Skeletal muscle satellite cell (primary cell): Measurements from ENCODE around the gene CLK3.
"Not testable (repeated sequence)": the region's sequence is repeated elsewhere in the genome, so short reads cannot be mapped to it uniquely, and the experiment has no call there.

Experiments used
- H3K27me3 ChIP-seq: 2 replicates; pipeline ENCODE4 v1.7.0; 2013; ENCODE audit warnings: low read length; ENCODE audit not compliant: control insufficient read depth, insufficient read depth
- H3K36me3 ChIP-seq: 2 replicates; pipeline ENCODE4 v1.7.0; 2013; ENCODE audit warnings: mild to moderate bottlenecking, control low read depth, low read length; ENCODE audit not compliant: insufficient read depth
- H3K4me1 ChIP-seq: 2 replicates; pipeline ENCODE4 v1.7.0; 2013; ENCODE audit warnings: low read length; ENCODE audit not compliant: control insufficient read depth, insufficient read depth
- H3K4me2 ChIP-seq: 2 replicates; pipeline ENCODE4 v1.7.0; 2013; ENCODE audit warnings: mild to moderate bottlenecking, low read length
- H3K4me3 ChIP-seq: 2 replicates; pipeline ENCODE4 v1.7.0; 2013; ENCODE audit warnings: low read length
- H3K9ac ChIP-seq: 2 replicates; pipeline ENCODE4 v1.7.0; 2013; ENCODE audit warnings: mild to moderate bottlenecking, low read depth, low read length, moderate library complexity
- H3K9me3 ChIP-seq: replicated peaks from 2 replicates; pipeline ENCODE4 v1.7.0; 2013; ENCODE audit warnings: mild to moderate bottlenecking, control low read depth, low read length

Gene CLK3

GRCh38 chr15:74585857-74586256, 29.8 kb upstream of the CLK3 start:
- Histone ChIP-seq H3K9me3 (no peaks in the 10 kb centered on the region), H3K9ac (no peak overlapping the region), H3K4me2 (no peak overlapping the region), H3K4me3 (no peak overlapping the region), H3K36me3 (peaks cover 4% of the 10 kb centered on the region), H3K4me1 (peaks cover 10% of the 10 kb centered on the region), H3K27me3 (no peaks in the 10 kb centered on the region)

GRCh38 chr15:74589826-74590225, 25.8 kb upstream of the CLK3 start:
- Histone ChIP-seq H3K4me3 (no peak overlapping the region), H3K9me3 (no peaks in the 10 kb centered on the region), H3K36me3 (peaks cover 4% of the 10 kb centered on the region), H3K4me1 (peaks cover 10% of the 10 kb centered on the region), H3K27me3 (no peaks in the 10 kb centered on the region), H3K9ac (no peak overlapping the region), H3K4me2 (no peak overlapping the region)

DNA sequence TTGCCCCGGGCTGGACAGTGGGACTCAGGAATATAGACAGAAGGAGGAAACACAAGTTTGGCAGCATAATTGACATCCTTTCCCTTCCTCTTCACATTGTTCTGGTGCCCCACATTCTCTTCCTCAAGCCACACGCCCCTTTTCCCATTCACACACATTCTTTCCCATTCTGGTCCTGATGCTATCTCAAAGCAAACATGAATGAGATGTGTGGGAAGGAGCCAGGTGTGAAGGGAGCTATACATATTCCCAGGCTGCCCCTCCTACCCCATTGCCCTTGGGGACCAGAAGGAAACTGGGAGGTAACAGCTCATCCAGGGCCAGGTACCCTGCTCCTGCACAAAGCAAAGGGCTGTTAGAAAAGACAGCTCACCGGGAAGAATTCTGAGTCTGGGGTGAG, 23.4 kb upstream of the CLK3 start:
- Histone ChIP-seq H3K36me3 (peaks cover 4% of the 10 kb centered on the region), H3K27me3 (no peaks in the 10 kb centered on the region), H3K9ac (no peak overlapping the region)

DNA sequence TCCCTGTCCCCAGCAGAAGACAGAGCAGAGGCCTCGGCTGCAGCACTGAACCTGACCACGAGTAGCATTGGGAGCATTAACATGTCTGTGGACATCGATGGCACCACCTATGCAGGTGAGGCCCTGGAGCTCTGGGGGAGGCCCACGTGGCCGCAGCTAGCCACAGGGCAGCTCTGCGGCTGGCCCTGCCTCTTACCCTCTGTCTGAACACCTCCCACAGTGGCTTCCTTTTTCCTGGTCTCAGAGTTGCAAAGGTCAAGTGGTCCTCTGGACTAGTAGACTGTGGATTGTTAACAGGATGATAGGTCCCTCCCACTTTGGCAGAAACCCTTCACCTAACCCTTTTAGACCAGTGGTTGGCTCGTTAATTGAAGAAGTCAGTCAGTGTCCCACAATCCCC, 22.5 kb upstream of the CLK3 start:
- H3K9me3 ChIP-seq: no peaks in the 10 kb centered on the region
- H3K36me3 ChIP-seq: peaks cover 4% of the 10 kb centered on the region
- H3K9ac ChIP-seq: no peak overlapping the region
- no peaks in the 10 kb centered on the region for H3K27me3 ChIP-seq
- H3K4me3 ChIP-seq: no peak overlapping the region
- peaks cover 13% of the 10 kb centered on the region for H3K4me1 ChIP-seq
- H3K4me2 ChIP-seq: no peak overlapping the region

More for the DNA sequence above, 23.4 kb upstream of the CLK3 start:
- Histone ChIP-seq H3K9me3 (no peaks in the 10 kb centered on the region), H3K4me2 (no peak overlapping the region), H3K4me3 (no peak overlapping the region), H3K4me1 (peaks cover 10% of the 10 kb centered on the region)

GRCh38 chr15:74594455-74594854, 21.2 kb upstream of the CLK3 start:
- H3K27me3 ChIP-seq: no peaks in the 10 kb centered on the region
- peaks cover 4% of the 10 kb centered on the region for H3K36me3 ChIP-seq
- peaks cover 11% of the 10 kb centered on the region for H3K4me1 ChIP-seq
- H3K9ac ChIP-seq: no peak overlapping the region
- H3K9me3 ChIP-seq: no peaks in the 10 kb centered on the region
- H3K4me3 ChIP-seq: no peak overlapping the region
- no peak overlapping the region for H3K4me2 ChIP-seq

- Histone ChIP-seq H3K9ac (no peak overlapping the region), H3K9me3 (no peaks in the 10 kb centered on the region), H3K4me3 (no peak overlapping the region), H3K4me1 (peaks cover 16% of the 10 kb centered on the region), H3K4me2 (no peak overlapping the region), H3K27me3 (no peaks in the 10 kb centered on the region), H3K36me3 (peaks cover 3% of the 10 kb centered on the region)
These were observed 20.4 kb upstream of the CLK3 start for GRCh38 chr15:74595271-74595670.

- not testable (repeated sequence) for H3K4me2 ChIP-seq, H3K9ac ChIP-seq, H3K4me3 ChIP-seq, H3K36me3 ChIP-seq, H3K27me3 ChIP-seq, H3K9me3 ChIP-seq
- peaks cover 16% of the 10 kb centered on the region for H3K4me1 ChIP-seq
These were observed 18.9 kb upstream of the CLK3 start for GRCh38 chr15:74596736-74597135.

GRCh38 chr15:74597146-74597705, 18.4 kb upstream of the CLK3 start:
- not testable (repeated sequence) for H3K4me3 ChIP-seq, H3K27me3 ChIP-seq, H3K9me3 ChIP-seq, H3K4me2 ChIP-seq, H3K36me3 ChIP-seq, H3K9ac ChIP-seq
- H3K4me1 ChIP-seq: peaks cover 16% of the 10 kb centered on the region

- Histone ChIP-seq H3K9ac (peak overlapping the region; percentile 78), H3K36me3 (no peaks in the 10 kb centered on the region), H3K4me2 (peak overlapping the region; percentile 92), H3K27me3 (no peaks in the 10 kb centered on the region), H3K9me3 (no peaks in the 10 kb centered on the region), H3K4me1 (peaks cover 16% of the 10 kb centered on the region), H3K4me3 (peak overlapping the region; percentile 78)
These were observed 17.4 kb upstream of the CLK3 start for GRCh38 chr15:74598126-74598842.

- H3K36me3 ChIP-seq: no peaks in the 10 kb centered on the region
- no peaks in the 10 kb centered on the region for H3K27me3 ChIP-seq
- H3K4me3 ChIP-seq: peak overlapping the region; percentile 78
- H3K4me1 ChIP-seq: peaks cover 16% of the 10 kb centered on the region
- H3K9ac ChIP-seq: peak overlapping the region; percentile 78
- peak overlapping the region; percentile 92 for H3K4me2 ChIP-seq
- no peaks in the 10 kb centered on the region for H3K9me3 ChIP-seq
These were observed 16.5 kb upstream of the CLK3 start for GRCh38 chr15:74599156-74599555.

DNA sequence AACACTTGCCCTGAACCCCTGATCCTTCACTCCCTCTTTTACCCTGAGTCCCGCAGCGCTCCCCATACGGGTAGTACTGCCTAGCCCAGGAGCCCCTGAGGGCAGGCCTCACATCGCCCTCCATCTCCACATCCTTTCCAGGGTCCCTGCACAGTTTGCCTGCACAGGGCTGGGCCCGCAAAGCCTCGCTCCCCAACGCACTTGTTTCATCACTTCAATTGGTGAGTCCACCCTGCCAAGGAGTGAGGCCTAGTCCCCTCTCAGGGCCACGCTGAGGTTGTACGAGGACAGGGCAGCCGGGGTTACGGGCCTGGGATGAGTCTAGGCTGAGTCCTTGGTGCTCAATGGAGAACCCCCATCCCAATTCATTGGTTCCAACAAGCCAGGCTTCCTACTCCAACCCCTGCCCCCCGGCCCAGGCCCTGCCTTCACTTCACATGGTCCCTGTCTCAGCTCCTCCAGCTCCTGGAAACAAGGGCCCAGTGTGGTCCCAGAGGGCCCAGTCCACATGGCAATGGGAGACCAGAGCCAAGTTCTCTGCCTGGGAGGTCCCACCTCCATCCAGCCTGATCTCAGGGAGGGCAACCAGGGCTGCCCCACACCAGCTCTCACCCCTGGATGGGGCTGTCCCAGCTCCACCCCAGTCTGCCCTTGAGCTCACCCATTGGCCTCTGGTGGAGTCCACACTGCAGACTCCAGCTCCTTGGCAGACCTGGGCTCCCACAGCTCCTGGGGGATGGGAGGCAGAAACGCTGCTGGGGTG, 12.4 kb upstream of the CLK3 start:
- no peaks in the 10 kb centered on the region for H3K36me3 ChIP-seq

More for the DNA sequence above, 12.4 kb upstream of the CLK3 start:
- H3K9me3 ChIP-seq: no peaks in the 10 kb centered on the region
- H3K4me2 ChIP-seq: no peak overlapping the region
- H3K9ac ChIP-seq: no peak overlapping the region
- peaks cover 12% of the 10 kb centered on the region for H3K27me3 ChIP-seq
- no peak overlapping the region for H3K4me3 ChIP-seq
- H3K4me1 ChIP-seq: peaks cover 12% of the 10 kb centered on the region
